ENCODE measurements around the gene LHPP.

Gene LHPP

GRCh38 chr10:124611738-124612137, 150.1 kb downstream of the LHPP start:
- no peak for DNase-seq

DNA sequence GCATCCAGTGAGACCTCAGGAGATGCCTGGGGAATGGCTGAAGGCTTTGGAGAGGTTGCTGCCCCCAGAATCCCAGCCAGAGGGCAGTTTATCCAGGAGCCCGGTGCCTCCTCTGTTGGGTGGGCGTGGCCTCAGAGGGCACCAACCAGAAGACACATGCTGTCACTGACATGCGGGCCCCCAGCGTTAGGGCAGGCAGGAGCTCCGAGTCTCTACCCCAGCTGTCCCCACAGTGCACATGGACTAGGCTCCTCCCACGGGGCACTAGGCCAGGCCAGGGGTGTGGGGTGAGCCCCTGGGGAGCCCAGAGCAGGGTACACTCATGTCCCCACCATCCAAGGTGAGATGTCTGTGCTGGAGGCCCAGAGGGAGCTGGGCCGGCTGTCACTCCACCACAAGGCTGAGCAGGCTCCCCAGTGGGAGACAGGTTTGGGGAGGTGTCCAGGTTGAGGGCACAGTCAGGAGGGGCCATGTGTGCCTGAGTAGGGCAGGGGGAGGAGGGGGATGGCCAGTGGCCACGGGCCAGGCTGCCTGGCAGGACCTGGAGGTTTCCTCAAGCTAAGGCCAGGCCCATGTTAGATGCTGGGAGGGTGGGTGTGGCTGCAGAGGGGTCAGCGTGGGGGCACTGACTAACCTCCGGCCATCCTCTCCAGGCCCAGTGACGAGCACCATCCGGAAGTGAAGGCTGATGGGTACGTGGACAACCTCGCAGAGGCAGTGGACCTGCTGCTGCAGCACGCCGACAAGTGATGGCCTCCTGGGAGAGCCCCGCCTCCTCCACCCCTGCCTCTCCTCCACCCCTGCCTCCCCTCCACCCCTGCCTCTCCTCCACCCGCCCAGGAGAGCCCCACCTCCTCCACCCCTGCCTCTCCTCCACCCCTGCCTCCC, 151.2 kb downstream of the LHPP start:
- DNase-seq, result no peak

- no peak for DNase-seq
Observed at GRCh38 chr10:124614003-124614659, 152.5 kb downstream of the LHPP start.

DNA sequence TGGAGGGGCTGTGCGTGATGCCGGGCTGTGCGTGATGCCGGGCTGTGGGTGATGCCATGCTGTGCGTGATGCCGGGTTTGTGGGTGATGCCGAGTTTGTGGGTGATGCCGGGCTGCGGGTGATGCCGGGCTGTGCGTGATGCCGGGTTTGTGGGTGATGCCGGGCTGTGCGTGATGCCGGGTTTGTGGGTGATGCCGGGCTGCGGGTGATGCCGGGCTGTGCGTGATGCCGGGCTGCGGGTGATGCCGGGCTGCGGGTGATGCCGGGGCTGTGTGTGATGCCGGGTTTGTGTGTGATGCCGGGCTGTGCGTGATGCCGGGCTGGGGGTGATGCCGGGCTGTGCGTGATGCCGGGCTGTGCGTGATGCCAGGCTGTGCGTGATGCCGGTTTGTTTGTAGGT, 153.6 kb downstream of the LHPP start:
- no peak for DNase-seq

- DNase-seq, result no peak
Observed at GRCh38 chr10:124616040-124616835, 154.6 kb downstream of the LHPP start.

- no peak for DNase-seq
Observed at GRCh38 chr10:124616836-124617130, 155.2 kb downstream of the LHPP start.

DNA sequence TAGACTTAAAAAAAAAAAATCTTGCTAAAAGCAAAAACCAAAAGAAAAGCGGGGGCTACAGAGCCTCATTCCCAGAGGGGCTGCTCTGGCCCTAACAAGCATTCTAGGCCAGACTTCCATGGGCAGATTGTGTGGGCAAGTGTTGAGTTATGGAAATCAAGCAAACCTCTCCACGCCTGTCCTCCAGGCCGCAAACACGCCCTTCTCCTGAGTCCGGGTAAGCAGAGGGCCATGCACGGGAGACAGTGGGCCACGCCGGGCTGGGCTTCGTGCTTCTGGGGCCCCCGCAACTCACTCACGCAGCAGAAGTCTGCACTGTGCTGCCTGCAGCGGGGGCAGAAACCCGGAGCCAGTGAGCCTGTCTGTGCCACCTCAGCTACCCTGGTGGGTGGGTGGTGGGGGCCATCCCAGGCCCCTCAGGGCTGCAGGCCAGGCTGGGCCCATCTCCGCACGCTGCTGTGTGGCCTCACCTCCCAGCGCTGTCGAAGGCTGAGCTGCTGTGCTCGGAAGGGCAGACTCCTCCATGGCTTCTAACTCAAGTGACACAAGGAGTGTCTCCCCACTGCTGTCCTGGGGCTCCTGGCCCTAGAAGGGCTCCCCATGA, 156.9 kb downstream of the LHPP start:
- no peak for DNase-seq

- DNase-seq, result no peak
Observed at GRCh38 chr10:124619195-124619594, 157.6 kb downstream of the LHPP start.

- DNase-seq, result no peak
Observed at GRCh38 chr10:124619802-124620490, 158.3 kb downstream of the LHPP start.

DNA sequence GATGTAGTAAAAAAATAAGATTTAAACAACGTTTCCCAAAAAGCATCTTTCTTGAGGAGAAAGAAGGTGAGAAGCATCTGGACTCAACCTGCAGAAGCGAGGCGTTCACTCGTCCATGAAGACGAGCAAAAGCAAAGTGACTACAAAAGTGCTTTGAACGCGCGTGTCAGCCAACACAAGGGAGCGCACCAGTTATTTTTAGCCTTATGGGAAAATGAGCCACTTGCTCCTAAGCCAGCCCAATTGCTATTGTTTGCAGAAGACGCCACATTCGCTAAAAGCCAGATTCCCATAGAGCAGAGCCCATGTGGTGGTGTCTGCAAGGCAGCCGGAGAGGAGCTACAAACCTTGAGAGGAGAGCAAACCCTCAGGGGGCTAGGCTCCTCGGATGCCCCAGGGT, 160.0 kb downstream of the LHPP start:
- DNase-seq, result no peak

GRCh38 chr10:124622158-124622557, 160.5 kb downstream of the LHPP start:
- no peak for DNase-seq

DNA sequence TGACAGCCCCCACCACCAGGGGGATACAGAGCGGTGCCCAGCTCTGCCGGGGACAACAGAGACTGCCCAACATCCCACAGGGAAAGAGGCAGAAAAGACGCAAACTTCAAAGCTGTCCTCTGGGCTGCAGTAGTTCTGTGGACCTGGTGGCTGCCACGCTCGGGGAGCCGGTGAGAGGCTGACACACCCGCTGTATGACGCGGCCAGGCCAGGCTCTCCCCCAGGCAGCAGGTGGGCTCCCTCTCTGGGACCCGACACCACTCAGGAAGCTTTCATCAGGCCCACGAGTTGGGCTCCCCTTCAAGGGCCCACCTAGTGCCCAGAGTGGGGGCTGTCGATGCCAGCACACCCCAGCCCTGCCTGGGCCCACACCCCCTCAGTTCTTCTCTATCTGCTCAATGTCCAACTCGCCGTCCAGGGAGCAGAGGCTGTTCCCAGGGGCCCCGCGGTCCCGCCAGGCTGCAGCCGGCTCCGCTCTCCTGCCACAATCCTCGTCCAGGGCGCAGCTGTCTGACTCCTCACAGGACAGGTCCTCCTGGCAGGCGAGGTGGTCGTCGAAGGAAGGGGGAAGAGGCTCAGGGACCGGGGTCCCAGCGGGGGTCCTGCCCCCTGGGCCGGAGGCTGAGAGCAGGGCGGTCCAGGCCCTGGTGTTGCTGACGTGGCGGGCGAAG, 161.4 kb downstream of the LHPP start:
- no peak for DNase-seq

DNA sequence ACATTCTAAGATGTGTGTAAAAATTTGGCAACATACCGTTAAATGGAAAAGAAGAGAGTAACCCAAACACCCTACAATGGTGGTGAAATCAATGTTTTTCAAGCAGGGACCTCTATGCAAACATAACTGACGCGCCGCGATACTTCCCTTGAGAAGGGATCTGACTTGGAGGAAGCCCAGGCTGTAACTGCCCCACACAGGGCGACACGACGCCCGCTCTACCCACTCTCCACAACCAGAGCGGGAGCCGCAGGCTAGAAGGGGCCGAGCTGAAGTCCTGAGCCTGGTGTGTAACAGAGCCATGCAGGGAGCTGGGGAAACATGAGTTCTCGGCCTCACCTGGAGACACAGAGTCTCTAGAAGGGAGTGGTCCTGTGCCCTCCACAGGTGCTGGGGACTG, 162.4 kb downstream of the LHPP start:
- no peak for DNase-seq

- no peak for DNase-seq
Observed at GRCh38 chr10:124624466-124624865, 162.8 kb downstream of the LHPP start.

- no peak for DNase-seq
Observed at GRCh38 chr10:124624895-124625294, 163.3 kb downstream of the LHPP start.

- DNase-seq, result no peak
Observed at GRCh38 chr10:124625831-124626238, 164.2 kb downstream of the LHPP start.

DNA sequence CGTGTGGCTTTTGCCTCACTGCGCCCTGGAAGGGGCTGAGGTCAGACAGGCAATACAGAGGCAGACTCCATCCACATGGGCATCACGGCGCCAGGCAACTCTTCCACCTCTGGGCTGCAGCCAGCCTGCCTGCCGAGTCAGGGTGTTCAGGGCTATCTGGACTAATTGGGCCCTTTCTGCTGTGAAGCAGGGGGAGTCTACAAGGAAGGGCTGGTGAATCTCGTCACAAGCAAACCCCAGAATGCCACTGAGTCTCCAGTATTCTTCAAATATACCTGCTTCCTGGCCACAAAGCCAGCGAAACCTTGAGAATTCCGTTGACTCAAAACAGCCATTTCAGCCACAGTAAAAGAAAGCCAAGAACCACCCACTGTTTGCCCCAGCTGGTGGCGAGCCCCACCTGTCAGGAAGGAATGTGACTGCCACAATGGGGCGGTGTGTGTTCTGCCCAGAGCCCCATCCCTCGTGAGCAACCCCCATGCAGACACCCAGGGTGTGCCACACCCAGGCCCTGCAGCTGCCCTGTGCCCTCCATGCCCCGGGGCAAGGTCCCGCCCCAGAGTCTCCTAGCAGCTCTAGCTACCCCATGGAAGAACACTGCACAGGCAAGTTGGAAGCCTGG, 165.2 kb downstream of the LHPP start:
- DNase-seq, result peak; percentile 27

GRCh38 chr10:124627866-124628675, 166.4 kb downstream of the LHPP start:
- no peak for DNase-seq

DNA sequence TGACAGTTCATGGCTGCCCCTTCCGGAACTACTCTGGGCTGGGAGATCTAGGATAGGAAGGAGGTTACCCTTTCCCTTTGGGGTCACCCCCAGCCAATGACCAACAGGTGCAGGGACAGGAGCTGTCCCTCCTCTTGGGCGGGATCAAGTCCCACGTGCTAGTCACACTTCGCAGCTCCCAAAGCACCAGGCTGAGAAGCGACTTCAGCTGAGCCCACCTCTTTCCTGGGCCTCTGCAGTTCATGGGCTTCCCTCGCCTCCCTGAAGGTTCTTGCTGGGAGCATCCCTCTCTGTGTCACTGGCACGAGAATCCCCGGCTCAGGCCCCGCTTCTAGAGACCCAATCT, 167.0 kb downstream of the LHPP start:
- no peak for DNase-seq

GRCh38 chr10:124629415-124629814, 167.8 kb downstream of the LHPP start:
- DNase-seq, result no peak

- DNase-seq, result no peak
Observed at GRCh38 chr10:124629842-124630241, 168.2 kb downstream of the LHPP start.

Data from activated T-cell treated with anti-CD3 and anti-CD28 coated beads for 4 hours (primary cell).